ENCODE data around the gene ZBTB37.

ZBTB37 gene

DNA sequence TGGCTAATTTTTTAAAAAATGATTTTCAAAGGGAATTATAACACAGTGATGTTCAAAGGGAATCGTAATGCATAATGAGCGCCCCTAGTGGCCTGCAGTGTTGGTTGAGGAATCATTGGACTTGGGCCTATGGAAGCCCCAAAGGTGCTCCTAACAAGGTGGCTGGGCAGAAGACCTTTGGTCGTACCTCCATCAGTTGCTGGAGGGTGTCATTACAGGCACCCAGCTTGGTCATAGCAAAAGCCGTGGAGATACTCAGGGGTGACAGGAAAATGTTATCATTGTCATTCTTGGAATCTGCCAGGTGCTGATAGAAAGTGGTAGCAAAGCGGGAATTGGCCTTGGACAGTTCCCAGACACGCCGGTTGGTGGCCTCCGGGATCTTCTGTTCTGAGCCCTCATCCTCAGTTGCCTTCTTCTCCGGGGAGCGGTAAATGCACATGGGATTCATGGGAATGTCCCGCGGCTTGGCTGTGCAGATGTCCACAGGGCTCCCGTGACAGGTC lies 46.2 kb downstream of the ZBTB37 start:
- TF ChIP-seq, protein P1, sequence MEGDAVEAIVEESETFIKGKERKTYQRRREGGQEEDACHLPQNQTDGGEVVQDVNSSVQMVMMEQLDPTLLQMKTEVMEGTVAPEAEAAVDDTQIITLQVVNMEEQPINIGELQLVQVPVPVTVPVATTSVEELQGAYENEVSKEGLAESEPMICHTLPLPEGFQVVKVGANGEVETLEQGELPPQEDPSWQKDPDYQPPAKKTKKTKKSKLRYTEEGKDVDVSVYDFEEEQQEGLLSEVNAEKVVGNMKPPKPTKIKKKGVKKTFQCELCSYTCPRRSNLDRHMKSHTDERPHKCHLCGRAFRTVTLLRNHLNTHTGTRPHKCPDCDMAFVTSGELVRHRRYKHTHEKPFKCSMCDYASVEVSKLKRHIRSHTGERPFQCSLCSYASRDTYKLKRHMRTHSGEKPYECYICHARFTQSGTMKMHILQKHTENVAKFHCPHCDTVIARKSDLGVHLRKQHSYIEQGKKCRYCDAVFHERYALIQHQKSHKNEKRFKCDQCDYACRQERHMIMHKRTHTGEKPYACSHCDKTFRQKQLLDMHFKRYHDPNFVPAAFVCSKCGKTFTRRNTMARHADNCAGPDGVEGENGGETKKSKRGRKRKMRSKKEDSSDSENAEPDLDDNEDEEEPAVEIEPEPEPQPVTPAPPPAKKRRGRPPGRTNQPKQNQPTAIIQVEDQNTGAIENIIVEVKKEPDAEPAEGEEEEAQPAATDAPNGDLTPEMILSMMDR (IDR thresholded peaks at IDR 0.05; ENCODE audit: low read depth, low read length) = peak; percentile 60
- TF ChIP-seq, protein P2, sequence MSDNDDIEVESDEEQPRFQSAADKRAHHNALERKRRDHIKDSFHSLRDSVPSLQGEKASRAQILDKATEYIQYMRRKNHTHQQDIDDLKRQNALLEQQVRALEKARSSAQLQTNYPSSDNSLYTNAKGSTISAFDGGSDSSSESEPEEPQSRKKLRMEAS (IDR thresholded peaks at IDR 0.05; ENCODE audit: low read depth, low read length) = no peak
- H3K4me3 ChIP-seq (ENCODE audit: low read depth, low read length) = no peak overlapping the region
- peak; percentile 46 for DNase-seq (ENCODE audit: low read depth)

GRCh38 chr1:173915596-173915995 lies 47.4 kb downstream of the ZBTB37 start:
- TF ChIP-seq POLR2A (IDR thresholded peaks at IDR 0.05; ENCODE audit: extremely low read depth, insufficient read length) (no peak), MYC (IDR thresholded peaks at IDR 0.05; ENCODE audit: low read depth, low read length) (no peak)
- TF ChIP-seq, protein P2 (IDR thresholded peaks at IDR 0.05; ENCODE audit: low read depth, low read length) = no peak
- TF ChIP-seq, protein P1 (IDR thresholded peaks at IDR 0.05; ENCODE audit: low read depth, low read length) = no peak
- no peak for DNase-seq (ENCODE audit: low read depth)
- no peak overlapping the region for H3K4me3 ChIP-seq (ENCODE audit: low read depth, low read length)

GRCh38 chr1:173916667-173917066 lies 48.5 kb downstream of the ZBTB37 start:
- no peak overlapping the region for H3K4me3 ChIP-seq (ENCODE audit: low read depth, low read length)
- no peak for DNase-seq (ENCODE audit: low read depth)
- TF ChIP-seq, protein P1 (IDR thresholded peaks at IDR 0.05; ENCODE audit: low read depth, low read length) = no peak
- TF ChIP-seq POLR2A (IDR thresholded peaks at IDR 0.05; ENCODE audit: extremely low read depth, insufficient read length) = no peak
- TF ChIP-seq, protein P2 (IDR thresholded peaks at IDR 0.05; ENCODE audit: low read depth, low read length) = no peak
- TF ChIP-seq MYC (IDR thresholded peaks at IDR 0.05; ENCODE audit: low read depth, low read length) = no peak

DNA sequence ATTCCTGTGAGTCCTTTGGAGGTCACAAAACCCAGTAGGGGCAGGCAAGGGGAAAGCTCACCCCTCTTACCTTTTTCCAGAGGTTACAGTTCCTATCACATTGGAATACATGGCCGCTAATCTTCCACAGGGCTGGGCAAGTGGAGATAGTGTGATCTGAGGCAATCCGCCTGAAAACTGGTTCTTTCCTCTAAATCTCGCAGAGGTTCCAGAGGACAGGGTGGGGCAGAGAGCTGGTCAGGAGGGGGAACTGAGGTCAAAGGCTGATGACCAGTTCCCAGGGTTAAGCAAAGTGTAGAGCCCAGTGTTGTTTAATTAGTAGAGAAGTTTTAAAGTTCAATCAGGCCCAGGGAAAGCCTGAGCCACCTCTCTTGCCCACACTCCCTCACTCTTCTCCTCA lies 49.0 kb downstream of the ZBTB37 start, which contains the start of gene SERPINC1:
Gene SERPINC1, minus strand, starts transcription at position 179 of the 400 bp plus-strand sequence. Its CDS starts 68 bp downstream, at position 111.
- DNase-seq (ENCODE audit: low read depth) = no peak
- TF ChIP-seq, protein P2 (IDR thresholded peaks at IDR 0.05; ENCODE audit: low read depth, low read length) = no peak
- TF ChIP-seq MYC (IDR thresholded peaks at IDR 0.05; ENCODE audit: low read depth, low read length) (no peak), POLR2A (IDR thresholded peaks at IDR 0.05; ENCODE audit: extremely low read depth, insufficient read length) (no peak)
- TF ChIP-seq, protein P1 (IDR thresholded peaks at IDR 0.05; ENCODE audit: low read depth, low read length) = no peak
- H3K4me3 ChIP-seq (ENCODE audit: low read depth, low read length) = no peak within 1 kb of the TSS

DNA sequence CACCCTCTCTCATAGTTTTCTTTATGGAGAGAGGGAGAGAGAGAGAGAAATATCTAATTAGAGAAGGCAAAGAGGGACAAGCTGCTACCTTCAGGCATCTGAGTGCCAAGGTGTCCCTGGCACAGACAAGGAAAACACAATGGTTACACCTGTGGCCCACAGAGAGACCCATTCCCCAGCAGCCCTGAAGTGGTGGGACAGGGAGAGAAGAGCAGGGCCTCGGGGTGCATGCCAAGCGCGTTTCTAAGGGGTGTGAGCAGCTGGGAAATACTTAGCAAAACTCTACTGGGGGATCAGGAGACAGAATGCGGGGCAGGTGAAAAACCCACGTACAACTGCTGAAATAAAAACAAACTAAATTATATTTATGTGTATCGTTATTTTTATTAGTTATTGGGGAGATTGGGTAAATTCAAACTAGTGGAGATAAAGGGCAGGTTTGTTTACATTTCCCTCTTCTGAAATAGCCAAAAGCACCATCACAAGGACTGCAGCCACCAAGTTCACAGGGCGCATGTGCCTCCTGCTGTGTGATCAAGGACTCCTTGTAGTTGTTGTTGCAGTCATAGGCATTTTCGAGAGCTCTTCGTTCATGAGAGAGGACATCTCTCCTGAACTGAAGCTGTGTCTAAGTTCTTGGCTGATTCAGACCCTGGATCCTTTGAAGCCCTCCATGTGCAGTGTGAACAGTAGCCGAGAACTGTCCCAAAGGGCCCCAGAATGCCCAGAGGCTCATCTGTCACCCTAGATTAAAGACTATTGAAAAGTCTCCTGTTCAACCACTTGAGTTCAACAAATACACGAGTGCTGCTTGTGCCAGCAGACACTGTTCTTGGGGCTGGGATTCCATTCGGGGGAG lies 49.7 kb downstream of the ZBTB37 start:
- H3K4me3 ChIP-seq (ENCODE audit: low read depth, low read length) = no peak overlapping the region
- TF ChIP-seq, protein P2 (IDR thresholded peaks at IDR 0.05; ENCODE audit: low read depth, low read length) = no peak
- TF ChIP-seq MYC (IDR thresholded peaks at IDR 0.05; ENCODE audit: low read depth, low read length) (no peak), POLR2A (IDR thresholded peaks at IDR 0.05; ENCODE audit: extremely low read depth, insufficient read length) (no peak)
- TF ChIP-seq, protein P1 (IDR thresholded peaks at IDR 0.05; ENCODE audit: low read depth, low read length) = no peak
- DNase-seq (ENCODE audit: low read depth) = no peak

Data from NB4 (cell line).